T-cell (primary cell): Measurements from ENCODE around the gene SMARCD1. TPM values are rescaled to one million over a fixed set of nuclear protein-coding genes. Genes with fewer than 3 reads are reported as not detected.
A peak's percentile ranks its signal among the peaks of the same experiment; 100 is the strongest.

Source experiments
- ATAC-seq, 4 experiments: fragments of 200-7000 bp in 3 of 4; fragments of 150-1000 bp in 1 of 4; cut with Tn5 transposase; replicated peaks in 1 of 4; 1 replicate in 3 of 4; 2 replicates in 1 of 4; pipeline ENCODE4 v1.10.0; 2021; ENCODE audit warnings: moderate library complexity in 3 of 4, mild to moderate bottlenecking in 2 of 4, moderate number of reproducible peaks in 1 of 4
- CTCF ChIA-PET, 2 donors: fragments of 300-600 bp; sonication (Branson Sonifier 250); formaldehyde crosslinking; loops; one replicate each; lab custom pipeline; 2022; ENCODE audit warnings: antibody characterized with exemption in 2 of 2; lab: Charles Lee
- POLR2A ChIA-PET, 2 donors: fragments of 300-600 bp; sonication (Branson Sonifier 250); formaldehyde crosslinking; loops; one replicate each; lab custom pipeline; 2022; ENCODE audit warnings: antibody characterized with exemption in 2 of 2; lab: Charles Lee
- DNase-seq, 35 experiments: peaks; one replicate each; pipeline versions ENCODE4 v3.0.0 to v3.0.0-alpha.2; 2013 to 2023
- H3K27ac ChIP-seq: one replicate; pipeline ENCODE4 v1.5.1; 2013; ENCODE audit warnings: low read length
- H3K27me3 ChIP-seq, 2 experiments: replicated peaks in 1 of 2; 1 replicate in 1 of 2; 2 replicates in 1 of 2; pipeline versions ENCODE4 v1.6.1 to v1.7.0; 2013; ENCODE audit warnings: low read length in 1 of 2, mixed read lengths in 1 of 2; ENCODE audit not compliant: control insufficient read depth in 2 of 2, insufficient read depth in 2 of 2; ENCODE audit errors: extremely low read depth in 1 of 2
- H3K36me3 ChIP-seq, 2 donors: 1 replicate in 1 of 2; 2 replicates in 1 of 2; pipeline versions ENCODE4 v1.6.1 to v1.7.0; 2013; ENCODE audit warnings: low read length in 1 of 2; ENCODE audit not compliant: control insufficient read depth in 2 of 2, insufficient read depth in 1 of 2; ENCODE audit errors: extremely low read depth in 1 of 2
- H3K4me1 ChIP-seq, 2 experiments: 1 replicate in 1 of 2; 2 replicates in 1 of 2; pipeline versions ENCODE4 v1.6.1 to v1.7.0; 2013; ENCODE audit warnings: low read length in 2 of 2, mixed read lengths in 1 of 2; ENCODE audit not compliant: insufficient read depth in 2 of 2, control insufficient read depth in 1 of 2; ENCODE audit errors: extremely low read depth in 1 of 2
- H3K4me3 ChIP-seq, 2 donors: 1 replicate in 1 of 2; 2 replicates in 1 of 2; pipeline versions ENCODE4 v1.5.1 to v1.7.0; 2013; ENCODE audit warnings: mild to moderate bottlenecking in 2 of 2, low read length in 1 of 2, moderate library complexity in 1 of 2; ENCODE audit not compliant: control insufficient read depth in 1 of 2; ENCODE audit errors: extremely low read depth in 1 of 2
- H3K9me3 ChIP-seq: 2 replicates; pipeline ENCODE4 v1.7.0; 2013
- H3K27ac Mint-ChIP-seq, 2 donors: one replicate each; pipeline ENCODE4 v1.8.0; 2020 to 2021; ENCODE audit warnings: mild to moderate bottlenecking in 2 of 2, mixed read lengths in 2 of 2
- H3K27me3 Mint-ChIP-seq, 2 donors: one replicate each; pipeline ENCODE4 v1.8.0; 2021 to 2022; ENCODE audit warnings: mixed read lengths in 2 of 2
- H3K36me3 Mint-ChIP-seq: one replicate; pipeline ENCODE4 v1.8.0; 2021; ENCODE audit warnings: mixed read lengths
- H3K4me1 Mint-ChIP-seq, 3 donors: one replicate each; pipeline ENCODE4 v1.8.0; 2020 to 2022; ENCODE audit warnings: mixed read lengths in 3 of 3, mild to moderate bottlenecking in 1 of 3
- H3K4me3 Mint-ChIP-seq, 3 donors: one replicate each; pipeline ENCODE4 v1.8.0; 2020 to 2022; ENCODE audit warnings: mild to moderate bottlenecking in 3 of 3, mixed read lengths in 3 of 3, moderate library complexity in 3 of 3
- H3K9me3 Mint-ChIP-seq, 3 donors: one replicate each; pipeline ENCODE4 v1.8.0; 2020 to 2022; ENCODE audit warnings: mixed read lengths in 3 of 3
- WGBS: methylation state at CpG from one replicate; pipeline ENCODE4 v1.1.5; 2013; ENCODE audit warnings: missing lambda C conversion rate; ENCODE audit not compliant: insufficient coverage; 5-methylcytosine and 5-hydroxymethylcytosine counted together
- total RNA-seq, 35 experiments: library from RNA in 6 of 35; stranded (reverse) in 6 of 35; fragments of 120-200 nt in 1 of 35; gene quantifications; one replicate each; pipeline versions ENCODE4 v1.2.1 to v1.2.4 and lab custom pipeline; 2013 to 2026

Gene SMARCD1
- total RNA-seq, 5 donors from 2014 or later (not counting 1 experiment from before 2014, with no cell fraction given) = 71.8 to 79.8 (median 78.8) TPM

GRCh38 chr12:50072198-50072907 is 12.8 kb upstream of the SMARCD1 start:
- Histone ChIP-seq H3K4me3 (no peak overlapping the region), H3K9me3 (no peaks in the 10 kb centered on the region), H3K4me1 (peaks cover 0 to 14% of the 10 kb centered on the region in 2 experiments), H3K27ac (no peak overlapping the region), H3K27me3 (peaks cover 0 to 13% of the 10 kb centered on the region in 2 experiments), H3K36me3 (peaks cover 0 to 6% of the 10 kb centered on the region in 2 donors)
- ATAC-seq = no peak
- no peaks in the 10 kb centered on the region for H3K9me3 Mint-ChIP-seq
- ChIA-PET CTCF (interaction anchor here in 1 of 2 donors (0.7 to 3.2 kb wide), 2 partner anchors 103 to 126 kb away, joined by 3 to 12 read pairs; no protein-coding TSS in a partner anchor), POLR2A (no interaction called here)
- peaks cover 8 to 19% (median 9%) of the 10 kb centered on the region in 3 donors for H3K4me1 Mint-ChIP-seq
- DNase-seq = no peak
- peaks cover 0 to 3% of the 10 kb centered on the region in 2 donors for H3K27me3 Mint-ChIP-seq
- H3K27ac Mint-ChIP-seq = no peak overlapping the region
- no peaks in the 10 kb centered on the region for H3K36me3 Mint-ChIP-seq
- H3K4me3 Mint-ChIP-seq = no peak overlapping the region
- 57% methylated on average over 1 of the region's 10 CpGs for WGBS

- Mint-ChIP-seq H3K27ac (no peak overlapping the region), H3K36me3 (no peaks in the 10 kb centered on the region), H3K4me3 (no peak overlapping the region), H3K4me1 (peaks cover 8 to 19% (median 9%) of the 10 kb centered on the region in 3 donors), H3K9me3 (no peaks in the 10 kb centered on the region), H3K27me3 (peaks cover 0 to 5% of the 10 kb centered on the region in 2 donors)
- no peak for DNase-seq
- 64% methylated on average over 3 of the region's 7 CpGs for WGBS
- POLR2A ChIA-PET = no interaction called here
- Histone ChIP-seq H3K4me3 (no peak overlapping the region), H3K4me1 (peaks cover 0 to 14% of the 10 kb centered on the region in 2 experiments), H3K27me3 (peaks cover 0 to 13% of the 10 kb centered on the region in 2 experiments), H3K36me3 (peaks cover 0 to 6% of the 10 kb centered on the region in 2 donors), H3K27ac (no peak overlapping the region), H3K9me3 (no peaks in the 10 kb centered on the region)
- CTCF ChIA-PET = interaction anchor here (1.2 to 3.2 kb wide), 2 partner anchors 48 to 102 kb away, joined by 3 to 12 read pairs; partner anchors contain the start of gene RACGAP1 (in 1 of the 2)
- ATAC-seq = no peak
Measured at GRCh38 chr12:50073206-50073605, 11.9 kb upstream of the SMARCD1 start.

GRCh38 chr12:50073712-50074111 is 11.4 kb upstream of the SMARCD1 start:
- ATAC-seq (no peak), DNase-seq (no peak)
- Mint-ChIP-seq H3K36me3 (no peaks in the 10 kb centered on the region), H3K27ac (no peak overlapping the region), H3K4me3 (no peak overlapping the region), H3K27me3 (peaks cover 0 to 5% of the 10 kb centered on the region in 2 donors), H3K9me3 (no peaks in the 10 kb centered on the region), H3K4me1 (peaks cover 8 to 19% (median 9%) of the 10 kb centered on the region in 3 donors)
- H3K27ac ChIP-seq = no peak overlapping the region
- H3K36me3 ChIP-seq = peaks cover 0 to 6% of the 10 kb centered on the region in 2 donors
- CTCF ChIA-PET = interaction anchor here (0.6 to 3.6 kb wide), 4 partner anchors 12 to 102 kb away, joined by 3 to 19 read pairs (median 8); partner anchors contain the start of genes RACGAP1 (in 1 of the 2) and SMARCD1 (in 1 of the 2)
- peaks cover 0 to 10% of the 10 kb centered on the region in 2 experiments for H3K27me3 ChIP-seq
- no peak overlapping the region for H3K4me3 ChIP-seq
- POLR2A ChIA-PET = no interaction called here
- H3K9me3 ChIP-seq = no peaks in the 10 kb centered on the region
- H3K4me1 ChIP-seq = peaks cover 0 to 14% of the 10 kb centered on the region in 2 experiments
- 86% methylated on average over 10 of the region's 10 CpGs for WGBS

GRCh38 chr12:50074936-50075807 is 10.0 kb upstream of the SMARCD1 start:
- no peak overlapping the region for H3K27ac ChIP-seq
- Mint-ChIP-seq H3K27ac (no peak overlapping the region), H3K9me3 (no peaks in the 10 kb centered on the region), H3K4me1 (peaks cover 8 to 13% (median 9%) of the 10 kb centered on the region in 3 donors), H3K36me3 (no peaks in the 10 kb centered on the region), H3K4me3 (no peak overlapping the region), H3K27me3 (peaks cover 0 to 5% of the 10 kb centered on the region in 2 donors)
- no peaks in the 10 kb centered on the region for H3K9me3 ChIP-seq
- CTCF ChIA-PET = interaction anchor here (0.6 to 3.6 kb wide), 10 partner anchors 10 to 657 kb away, joined by 3 to 19 read pairs (median 4); partner anchors contain the start of genes COX14 (in 1 of the 2) and SMARCD1 (in 1 of the 2)
- DNase-seq = peak; percentile 38 to 88 (median 71)
- POLR2A ChIA-PET = no interaction called here
- H3K36me3 ChIP-seq = peaks cover 0 to 6% of the 10 kb centered on the region in 2 donors
- peaks cover 0 to 14% of the 10 kb centered on the region in 2 experiments for H3K4me1 ChIP-seq
- peaks cover 0 to 8% of the 10 kb centered on the region in 2 experiments for H3K27me3 ChIP-seq
- ATAC-seq = peak; percentile 89 to 94 (median 92)
- H3K4me3 ChIP-seq = no peak overlapping the region
- WGBS = 0% methylated on average over 2 of the region's 9 CpGs

GRCh38 chr12:50075808-50076170 is 9.4 kb upstream of the SMARCD1 start:
- Histone ChIP-seq H3K9me3 (no peaks in the 10 kb centered on the region), H3K36me3 (peaks cover 0 to 6% of the 10 kb centered on the region in 2 donors), H3K27me3 (peaks cover 0 to 8% of the 10 kb centered on the region in 2 experiments), H3K4me1 (peaks cover 0 to 9% of the 10 kb centered on the region in 2 experiments), H3K4me3 (no peak overlapping the region), H3K27ac (no peak overlapping the region)
- CTCF ChIA-PET = interaction anchor here (1.0 to 3.6 kb wide), 5 partner anchors 9 to 100 kb away, joined by 3 to 19 read pairs (median 8); partner anchors contain the start of gene SMARCD1 (in 1 of the 2)
- 100% methylated on average over 1 of the region's 1 CpG for WGBS
- H3K36me3 Mint-ChIP-seq = no peaks in the 10 kb centered on the region
- peaks cover 3 to 7% (median 3%) of the 10 kb centered on the region in 3 donors for H3K4me1 Mint-ChIP-seq
- POLR2A ChIA-PET = no interaction called here
- H3K4me3 Mint-ChIP-seq = no peak overlapping the region
- no peaks in the 10 kb centered on the region for H3K9me3 Mint-ChIP-seq
- no peak overlapping the region for H3K27ac Mint-ChIP-seq
- H3K27me3 Mint-ChIP-seq = peaks cover 0 to 2% of the 10 kb centered on the region in 2 donors
- DNase-seq (no peak), ATAC-seq (no peak)
